Activated naive CD8-positive, alpha-beta T cell treated with anti-CD3 and anti-CD28 coated beads, Interleukin-2, amount 50 U/mL, for 24 hours (primary cell): Measurements from ENCODE around the gene SMIM7.

ENCODE experiments used
- ATAC-seq: fragments of 150-1000 bp; cut with Tn5 transposase; one replicate; pipeline ENCODE4 v1.10.0; 2021
- DNase-seq: peaks from one replicate; pipeline ENCODE4 v3.0.0; 2021
- H3K27ac Mint-ChIP-seq: one replicate; pipeline ENCODE4 v1.8.0; 2021; ENCODE audit warnings: mild to moderate bottlenecking, mixed read lengths
- H3K27me3 Mint-ChIP-seq: one replicate; pipeline ENCODE4 v1.8.0; 2021; ENCODE audit warnings: mixed read lengths
- H3K36me3 Mint-ChIP-seq: one replicate; pipeline ENCODE4 v1.8.0; 2021; ENCODE audit warnings: low read depth, mixed read lengths
- H3K4me1 Mint-ChIP-seq: one replicate; pipeline ENCODE4 v1.8.0; 2021; ENCODE audit warnings: mixed read lengths
- H3K4me3 Mint-ChIP-seq: one replicate; pipeline ENCODE4 v1.8.0; 2021; ENCODE audit warnings: mild to moderate bottlenecking, moderate library complexity, mixed read lengths
- H3K9me3 Mint-ChIP-seq: one replicate; pipeline ENCODE4 v1.8.0; 2021; ENCODE audit warnings: mixed read lengths

SMIM7 gene

DNA sequence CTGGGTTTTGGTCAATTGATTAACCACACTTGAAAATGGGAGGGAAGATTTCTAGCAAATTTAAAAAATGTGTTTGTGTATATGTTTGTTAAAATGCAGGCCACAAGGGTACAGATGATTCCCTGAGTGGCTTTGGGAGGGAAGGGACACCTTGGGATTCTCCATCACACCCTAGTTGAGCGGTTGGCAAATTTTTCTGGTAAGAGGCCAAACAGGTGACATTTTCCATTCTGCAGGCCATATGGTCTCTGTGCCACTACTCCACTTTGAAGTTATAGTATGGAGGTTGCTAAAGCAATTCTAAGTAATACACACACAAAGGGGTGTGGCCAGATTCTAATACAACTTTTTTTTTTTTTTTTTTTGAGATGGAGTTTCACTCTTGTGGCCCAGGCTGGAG lies 19.0 kb downstream of the SMIM7 start:
- Mint-ChIP-seq H3K4me1 (peaks cover 13% of the 10 kb centered on the region), H3K9me3 (no peaks in the 10 kb centered on the region), H3K4me3 (no peak overlapping the region), H3K27me3 (no peaks in the 10 kb centered on the region), H3K27ac (no peak overlapping the region), H3K36me3 (peaks cover 42% of the 10 kb centered on the region)
- ATAC-seq (no peak), DNase-seq (no peak)

DNA sequence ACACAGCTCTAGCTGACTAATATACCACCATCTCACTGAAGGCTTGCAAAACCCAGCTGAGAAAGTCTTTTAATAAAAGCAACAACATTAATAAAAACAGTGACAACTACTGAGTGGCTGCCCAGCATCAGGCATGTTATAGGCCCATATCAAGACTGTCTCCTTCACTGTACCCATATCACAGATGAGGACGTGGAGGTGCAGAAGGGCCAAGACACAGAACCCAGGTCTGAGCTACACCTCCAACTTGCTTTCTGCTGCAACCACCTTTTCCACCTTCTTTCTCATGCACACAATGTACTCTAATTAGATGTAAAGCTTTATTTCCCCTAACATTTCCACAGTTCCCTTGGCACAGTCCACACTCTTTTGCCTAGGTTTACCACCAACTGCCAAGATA lies 21.3 kb downstream of the SMIM7 start:
- DNase-seq = no peak
- peaks cover 33% of the 10 kb centered on the region for H3K36me3 Mint-ChIP-seq
- H3K27ac Mint-ChIP-seq = peak overlapping the region; percentile 57
- no peak for ATAC-seq
- H3K27me3 Mint-ChIP-seq = no peaks in the 10 kb centered on the region
- no peaks in the 10 kb centered on the region for H3K9me3 Mint-ChIP-seq
- H3K4me3 Mint-ChIP-seq = no peak overlapping the region
- peaks cover 13% of the 10 kb centered on the region for H3K4me1 Mint-ChIP-seq

DNA sequence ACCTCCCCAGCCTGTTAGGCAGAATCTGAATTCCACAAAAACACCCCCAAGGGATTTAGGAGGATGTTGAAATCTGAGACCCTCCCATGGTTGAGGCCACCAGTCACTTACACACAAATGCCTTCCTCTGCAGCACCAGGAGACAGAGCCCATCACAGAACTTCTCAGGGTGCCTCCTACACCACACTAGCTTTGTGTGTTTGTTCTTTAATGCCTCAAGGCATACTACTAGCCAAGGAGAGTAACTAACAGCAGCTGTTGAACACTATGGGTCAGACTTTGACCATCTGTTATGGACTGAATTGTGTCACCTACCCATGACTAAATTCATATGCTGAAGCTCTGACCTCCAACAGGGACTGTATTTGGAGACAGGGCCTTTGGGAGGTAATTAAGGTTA lies 22.4 kb downstream of the SMIM7 start:
- Mint-ChIP-seq H3K4me3 (no peak overlapping the region), H3K9me3 (no peaks in the 10 kb centered on the region), H3K4me1 (peaks cover 13% of the 10 kb centered on the region), H3K27ac (no peak overlapping the region), H3K27me3 (no peaks in the 10 kb centered on the region), H3K36me3 (peaks cover 27% of the 10 kb centered on the region)
- ATAC-seq = no peak
- DNase-seq = no peak

DNA sequence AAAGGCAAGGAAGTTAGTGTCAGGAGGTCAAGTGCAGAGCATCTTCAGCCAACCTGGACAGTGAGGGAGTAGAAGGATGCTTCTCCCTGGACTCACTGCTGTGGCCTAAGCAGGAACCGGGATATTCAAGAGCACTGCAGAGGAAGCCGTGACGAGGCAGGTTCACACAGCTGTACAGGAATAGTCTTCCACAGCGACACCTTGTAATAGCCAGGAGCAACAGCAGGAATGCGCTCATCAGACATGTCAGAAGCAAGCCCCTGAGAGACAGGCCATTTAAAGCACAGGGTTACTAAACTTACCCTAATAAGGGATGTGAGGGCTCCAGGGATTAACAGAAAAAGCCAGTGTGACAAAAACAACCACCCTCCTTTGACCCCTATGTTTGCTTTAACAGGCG lies 28.5 kb downstream of the SMIM7 start:
- Mint-ChIP-seq H3K4me3 (no peak overlapping the region), H3K9me3 (no peaks in the 10 kb centered on the region), H3K27me3 (peaks cover 2% of the 10 kb centered on the region), H3K36me3 (peaks cover 16% of the 10 kb centered on the region), H3K27ac (peak overlapping the region; percentile 22), H3K4me1 (peaks cover 15% of the 10 kb centered on the region)
- no peak for ATAC-seq
- no peak for DNase-seq

DNA sequence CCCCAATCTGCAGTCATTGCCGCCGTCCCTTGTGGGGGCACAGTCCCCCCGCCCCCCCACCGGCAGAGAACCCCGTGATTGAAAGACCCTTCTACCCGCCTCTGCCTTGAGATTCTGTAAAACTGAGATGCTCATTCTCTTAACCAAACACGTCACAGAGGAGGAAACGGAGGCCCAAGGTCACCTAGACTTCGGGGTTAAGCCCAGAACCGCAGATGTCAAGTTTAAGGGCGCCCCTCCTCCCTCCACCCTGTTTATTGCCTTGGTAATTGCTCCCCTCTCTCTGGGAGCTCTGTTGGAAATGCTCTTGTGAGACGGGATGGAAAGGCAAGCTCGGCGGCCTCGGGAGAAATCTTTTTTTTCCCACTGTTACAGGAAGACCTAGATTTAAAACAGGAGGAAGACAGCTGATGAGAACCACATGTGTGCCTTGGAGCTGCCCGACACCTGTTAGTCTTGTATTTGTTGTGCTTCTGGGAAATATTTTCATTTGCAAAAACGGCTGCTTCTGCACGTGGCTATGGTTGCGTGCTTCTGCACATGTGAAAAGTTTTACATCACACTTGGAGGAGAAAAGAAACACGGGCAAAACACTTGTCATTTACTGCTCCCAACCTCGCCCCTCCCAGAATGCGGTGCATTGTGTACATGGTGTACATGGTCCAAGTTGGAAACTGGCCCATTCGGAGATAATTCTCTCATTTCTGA lies 30.8 kb downstream of the SMIM7 start:
- H3K4me3 Mint-ChIP-seq = peak overlapping the region; percentile 96
- H3K4me1 Mint-ChIP-seq = peaks cover 35% of the 10 kb centered on the region
- peaks cover 28% of the 10 kb centered on the region for H3K36me3 Mint-ChIP-seq
- H3K27ac Mint-ChIP-seq = peak overlapping the region; percentile 98
- ATAC-seq = peak; percentile 12
- no peaks in the 10 kb centered on the region for H3K9me3 Mint-ChIP-seq
- H3K27me3 Mint-ChIP-seq = peaks cover 2% of the 10 kb centered on the region
- peak; percentile 7 for DNase-seq

DNA sequence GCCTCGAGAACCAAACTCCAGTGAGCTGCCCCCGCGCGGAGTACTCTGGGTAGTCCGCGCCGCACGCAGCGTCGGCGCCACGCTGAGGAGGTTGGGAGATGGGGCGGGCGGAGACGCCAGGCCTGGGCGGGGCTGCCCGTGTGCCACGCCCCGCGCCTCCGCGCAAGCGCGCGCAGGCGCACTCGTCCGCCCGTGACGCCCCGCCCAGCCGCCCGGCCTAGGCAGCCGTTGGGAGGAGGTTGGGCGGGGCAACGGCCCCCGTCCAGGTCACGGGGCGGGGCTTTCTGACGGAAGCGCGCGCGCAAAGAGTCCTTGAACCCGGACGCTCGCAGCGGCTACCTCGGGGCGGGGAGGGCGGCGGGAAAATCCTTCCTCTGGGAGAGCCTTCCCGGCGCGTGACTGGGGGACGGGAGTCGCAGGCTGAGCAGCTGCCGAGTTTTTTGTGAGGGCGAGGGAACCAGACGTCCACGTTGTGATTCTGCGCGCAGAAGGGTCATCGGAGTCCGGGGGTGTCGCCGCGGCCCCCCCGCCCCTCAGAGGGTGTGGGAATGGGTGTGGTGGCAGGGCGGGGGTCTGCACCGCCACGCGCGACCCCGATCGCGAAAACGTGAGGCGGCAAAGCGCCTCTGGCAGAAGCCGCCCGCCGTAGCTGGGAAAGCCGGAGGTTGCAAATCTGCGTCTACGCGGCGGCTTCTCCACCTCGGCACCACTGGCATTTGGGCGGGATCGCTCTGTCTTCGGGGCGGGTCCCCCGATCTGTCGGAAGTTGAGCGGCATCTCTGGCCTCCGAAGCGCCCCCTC lies 31.6 kb downstream of the SMIM7 start, which contains the start of gene MED26:
MED26 (minus strand) TSS at position 22 of the 801 bp plus-strand sequence. CDS start 261 bp downstream, outside the sequence.
- H3K4me1 Mint-ChIP-seq = peaks cover 40% of the 10 kb centered on the region
- ATAC-seq (peak; percentile 91), DNase-seq (peak; percentile 97)
- H3K27ac Mint-ChIP-seq = peak within 1 kb of the TSS; percentile 98
- peak within 1 kb of the TSS; percentile 96 for H3K4me3 Mint-ChIP-seq
- H3K27me3 Mint-ChIP-seq = peaks cover 2% of the 10 kb centered on the region
- H3K36me3 Mint-ChIP-seq = peaks cover 31% of the 10 kb centered on the region
- no peaks in the 10 kb centered on the region for H3K9me3 Mint-ChIP-seq

DNA sequence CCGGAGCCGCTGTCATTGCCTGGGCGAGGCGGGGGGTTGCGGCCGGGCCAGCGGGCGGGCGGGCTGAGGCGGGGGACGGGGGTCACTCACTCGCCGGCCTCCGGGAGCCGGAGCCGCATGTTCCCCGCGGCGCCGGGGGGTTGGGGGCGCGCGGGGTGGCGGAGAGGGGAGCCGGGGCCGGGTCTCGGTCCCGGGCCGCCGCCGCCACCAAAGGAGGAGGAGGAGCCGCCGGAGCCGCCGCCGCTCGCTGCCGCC lies 32.1 kb downstream of the SMIM7 start:
- ATAC-seq (peak; percentile 4), DNase-seq (no peak)
- Mint-ChIP-seq H3K4me3 (peak overlapping the region; percentile 96), H3K36me3 (peaks cover 34% of the 10 kb centered on the region), H3K27ac (peak overlapping the region; percentile 98), H3K9me3 (no peaks in the 10 kb centered on the region), H3K4me1 (peaks cover 43% of the 10 kb centered on the region), H3K27me3 (peaks cover 2% of the 10 kb centered on the region)

DNA sequence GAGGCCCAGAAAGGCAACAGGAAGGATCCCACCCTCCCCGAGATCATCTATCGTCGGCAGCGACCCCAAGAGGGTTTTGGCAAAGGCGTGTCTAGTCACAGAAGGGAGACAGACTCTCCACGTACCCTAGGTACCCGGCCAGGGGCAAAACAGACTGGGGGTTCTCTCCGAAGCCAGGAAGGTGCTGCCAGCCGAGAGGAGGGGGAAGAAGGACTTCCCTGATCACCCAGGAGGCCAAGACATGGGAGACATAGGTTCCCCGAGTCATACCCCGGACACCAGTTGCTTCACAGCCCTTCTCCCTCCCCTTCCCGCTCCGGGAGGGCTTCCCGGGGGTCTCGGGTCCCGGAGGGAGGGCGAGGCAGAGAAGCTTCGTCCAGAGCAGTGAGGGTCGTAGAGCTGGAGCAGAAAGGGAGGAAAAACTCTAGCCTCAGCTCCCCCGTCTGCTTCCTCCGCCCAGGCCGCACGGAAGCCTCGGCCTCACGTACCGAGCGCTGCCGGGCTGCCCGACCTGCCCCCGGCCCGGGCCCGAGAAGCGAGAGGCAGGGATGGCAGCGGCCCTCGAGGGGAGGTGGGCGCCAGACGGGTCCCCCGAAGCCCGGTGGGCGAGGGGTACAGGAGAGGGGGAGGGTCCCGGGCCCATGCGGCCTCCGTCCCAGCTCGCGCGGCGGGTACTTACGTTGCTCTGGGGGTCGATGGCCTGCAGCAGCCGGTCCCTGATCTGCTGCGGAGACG lies 32.6 kb downstream of the SMIM7 start:
- H3K27me3 Mint-ChIP-seq = peaks cover 2% of the 10 kb centered on the region
- peak; percentile 16 for DNase-seq
- no peaks in the 10 kb centered on the region for H3K9me3 Mint-ChIP-seq
- no peak for ATAC-seq
- H3K36me3 Mint-ChIP-seq = peaks cover 32% of the 10 kb centered on the region
- H3K27ac Mint-ChIP-seq = peak overlapping the region; percentile 86
- H3K4me1 Mint-ChIP-seq = peaks cover 43% of the 10 kb centered on the region
- peak overlapping the region; percentile 96 for H3K4me3 Mint-ChIP-seq

DNA sequence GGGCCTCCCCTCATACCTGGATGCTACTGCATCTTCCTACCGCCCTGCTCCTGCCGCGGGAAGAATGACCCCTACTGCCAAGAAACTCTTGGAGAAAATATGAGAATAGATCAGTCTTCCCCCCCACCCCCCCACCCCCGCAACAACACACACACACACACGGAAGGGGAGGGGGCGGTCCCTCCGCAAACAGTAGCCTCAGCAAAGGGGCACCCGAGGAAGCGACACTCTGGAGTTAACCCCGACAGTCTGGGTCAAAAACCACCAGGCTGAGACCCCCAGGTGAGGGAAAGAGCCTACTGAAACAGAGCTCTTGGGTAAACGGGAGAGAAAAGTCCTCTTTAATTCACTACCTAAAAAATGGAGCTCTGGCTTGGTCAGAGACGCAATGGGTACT lies 33.1 kb downstream of the SMIM7 start:
- no peaks in the 10 kb centered on the region for H3K9me3 Mint-ChIP-seq
- H3K36me3 Mint-ChIP-seq = peaks cover 32% of the 10 kb centered on the region
- H3K4me1 Mint-ChIP-seq = peaks cover 46% of the 10 kb centered on the region
- H3K27me3 Mint-ChIP-seq = peaks cover 2% of the 10 kb centered on the region
- peak; percentile 26 for DNase-seq
- peak overlapping the region; percentile 96 for H3K4me3 Mint-ChIP-seq
- H3K27ac Mint-ChIP-seq = peak overlapping the region; percentile 86
- ATAC-seq = no peak

DNA sequence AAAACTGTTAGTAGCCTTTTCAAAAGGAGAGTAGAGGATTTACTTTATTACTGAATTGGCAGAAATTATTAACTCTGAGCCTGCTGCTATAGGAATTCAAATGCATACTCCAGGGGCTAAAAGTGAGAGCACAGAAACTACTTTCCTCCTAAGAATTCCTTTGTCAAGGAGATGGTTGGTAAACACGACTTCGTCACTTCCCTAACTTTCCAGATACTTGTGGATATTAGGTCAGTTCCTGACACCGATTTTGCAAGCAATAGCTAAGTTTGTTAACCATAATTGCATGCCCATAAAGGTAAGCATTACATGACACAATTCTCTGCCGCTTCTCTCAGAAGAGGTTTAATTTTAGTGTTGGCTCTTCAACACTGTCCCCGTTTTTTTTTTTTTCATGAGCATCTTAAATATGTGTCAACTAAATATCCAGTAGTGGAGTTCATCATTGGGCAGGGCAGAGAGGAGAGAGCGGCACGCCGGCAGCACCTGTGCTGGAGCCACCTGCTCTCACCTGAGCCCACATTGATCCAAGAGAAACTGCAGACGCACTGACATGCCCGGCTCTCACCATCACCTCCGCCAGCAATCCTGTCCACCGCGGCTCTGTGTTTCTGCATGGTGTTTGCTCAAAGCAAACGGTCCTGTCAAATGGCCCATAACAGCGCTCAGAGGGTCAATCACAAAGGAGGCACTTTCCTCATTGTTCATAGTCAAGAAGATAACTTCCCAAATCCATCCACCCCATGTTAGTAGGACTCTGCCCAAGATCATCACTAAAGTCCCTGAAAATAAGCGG lies 34.6 kb downstream of the SMIM7 start:
- Mint-ChIP-seq H3K36me3 (peaks cover 26% of the 10 kb centered on the region), H3K4me3 (peak overlapping the region; percentile 96), H3K9me3 (no peaks in the 10 kb centered on the region), H3K27ac (no peak overlapping the region), H3K27me3 (peaks cover 2% of the 10 kb centered on the region), H3K4me1 (peaks cover 56% of the 10 kb centered on the region)
- ATAC-seq (no peak), DNase-seq (no peak)

DNA sequence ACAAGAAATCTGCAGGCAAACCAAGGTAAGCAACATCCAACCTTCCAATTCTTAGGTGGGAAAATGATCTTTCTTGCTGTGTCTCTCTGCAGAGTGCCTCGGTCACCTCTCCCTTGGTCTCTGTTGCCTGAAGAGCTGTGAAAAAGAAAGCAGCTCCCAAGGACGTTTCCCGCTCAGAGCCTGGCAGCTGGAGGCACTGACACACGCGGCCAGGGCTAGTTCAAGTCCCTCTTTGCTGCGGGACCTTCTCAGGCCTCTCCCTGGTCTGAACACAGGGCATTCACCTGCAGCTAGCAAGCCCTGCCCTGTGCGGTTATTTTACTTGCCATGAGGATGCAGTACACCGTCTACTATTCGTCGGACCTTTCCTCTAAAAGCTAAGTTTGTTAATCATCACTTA lies 35.7 kb downstream of the SMIM7 start:
- peaks cover 26% of the 10 kb centered on the region for H3K36me3 Mint-ChIP-seq
- DNase-seq (no peak), ATAC-seq (no peak)
- H3K9me3 Mint-ChIP-seq = no peaks in the 10 kb centered on the region
- H3K4me1 Mint-ChIP-seq = peaks cover 61% of the 10 kb centered on the region
- peaks cover 2% of the 10 kb centered on the region for H3K27me3 Mint-ChIP-seq
- H3K4me3 Mint-ChIP-seq = no peak overlapping the region
- no peak overlapping the region for H3K27ac Mint-ChIP-seq

DNA sequence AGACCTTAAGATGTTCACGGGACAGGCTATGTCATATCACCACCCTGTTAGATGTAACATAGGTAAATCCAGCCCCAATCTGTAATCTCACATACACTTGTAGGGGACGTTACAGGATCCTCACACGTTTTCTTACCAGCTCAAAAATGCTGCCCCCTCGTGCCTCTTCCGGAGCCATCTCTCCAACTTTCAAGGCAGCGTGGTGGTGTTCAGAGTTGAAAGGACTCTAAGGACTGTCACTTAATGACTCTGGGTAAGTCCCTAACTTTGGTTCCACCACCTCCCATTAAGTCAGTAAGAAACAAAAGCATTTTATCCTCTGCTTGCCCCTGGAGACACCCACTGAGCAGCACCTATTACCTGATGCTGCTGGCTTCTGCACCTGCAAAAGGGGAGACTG lies 36.4 kb downstream of the SMIM7 start:
- no peak overlapping the region for H3K27ac Mint-ChIP-seq
- no peak for DNase-seq
- H3K36me3 Mint-ChIP-seq = peaks cover 26% of the 10 kb centered on the region
- no peak for ATAC-seq
- peaks cover 62% of the 10 kb centered on the region for H3K4me1 Mint-ChIP-seq
- H3K27me3 Mint-ChIP-seq = peaks cover 2% of the 10 kb centered on the region
- no peaks in the 10 kb centered on the region for H3K9me3 Mint-ChIP-seq
- H3K4me3 Mint-ChIP-seq = no peak overlapping the region

DNA sequence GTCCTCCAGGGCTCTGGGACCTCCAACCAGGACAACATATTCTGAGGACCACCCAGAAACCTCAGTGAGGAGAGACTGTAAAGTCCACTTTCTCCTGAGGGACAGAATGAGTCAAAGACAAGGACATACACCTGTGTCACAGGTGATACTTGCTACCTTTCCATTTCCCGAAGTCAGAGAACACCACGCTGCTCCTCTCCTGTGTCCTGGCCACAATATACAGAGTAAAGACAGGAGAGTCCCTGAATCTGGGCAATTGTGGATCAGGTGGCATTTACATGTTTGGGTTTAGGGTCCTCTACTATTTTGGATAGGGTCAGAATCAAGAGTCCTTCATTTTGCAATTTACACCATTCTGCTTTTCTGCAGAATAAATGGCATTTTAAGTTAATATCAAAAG lies 36.9 kb downstream of the SMIM7 start:
- H3K4me1 Mint-ChIP-seq = peaks cover 68% of the 10 kb centered on the region
- no peak for DNase-seq
- peaks cover 1% of the 10 kb centered on the region for H3K27me3 Mint-ChIP-seq
- no peak overlapping the region for H3K4me3 Mint-ChIP-seq
- peaks cover 26% of the 10 kb centered on the region for H3K36me3 Mint-ChIP-seq
- no peaks in the 10 kb centered on the region for H3K9me3 Mint-ChIP-seq
- ATAC-seq = no peak
- H3K27ac Mint-ChIP-seq = no peak overlapping the region

DNA sequence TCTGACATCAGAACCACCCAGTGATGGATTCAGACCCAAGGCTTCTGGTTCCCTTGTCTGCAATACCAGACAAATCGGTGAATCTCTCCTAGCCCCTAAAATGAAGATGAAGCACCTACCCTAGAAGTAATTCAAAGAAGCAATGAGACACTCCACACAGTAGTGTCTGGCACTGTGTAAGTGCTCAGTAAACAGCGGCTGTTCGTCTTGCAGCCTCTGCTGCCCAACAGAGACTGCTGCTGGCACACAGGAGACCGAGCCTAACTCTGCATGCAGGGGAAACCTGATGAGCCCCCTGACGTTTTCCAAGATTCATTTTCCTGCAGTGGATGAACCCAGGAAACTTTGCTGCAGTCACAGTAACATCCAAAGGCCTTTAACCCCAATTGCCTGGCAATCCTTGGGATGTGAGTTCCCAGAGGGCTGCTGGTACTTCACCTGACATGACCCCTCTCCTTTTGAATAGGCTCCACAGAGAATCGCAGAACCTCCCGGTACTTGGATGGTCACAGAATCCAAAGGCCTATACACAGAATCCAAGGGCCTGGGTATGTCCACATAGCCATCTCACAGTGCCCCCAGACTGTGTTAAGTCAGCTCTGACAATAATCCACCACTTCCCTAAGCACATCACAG lies 38.7 kb downstream of the SMIM7 start:
- H3K9me3 Mint-ChIP-seq = no peaks in the 10 kb centered on the region
- no peak overlapping the region for H3K4me3 Mint-ChIP-seq
- no peaks in the 10 kb centered on the region for H3K27me3 Mint-ChIP-seq
- H3K36me3 Mint-ChIP-seq = peaks cover 17% of the 10 kb centered on the region
- DNase-seq = no peak
- peaks cover 75% of the 10 kb centered on the region for H3K4me1 Mint-ChIP-seq
- H3K27ac Mint-ChIP-seq = no peak overlapping the region
- no peak for ATAC-seq
